ENCODE results near the gene EYA3. TPM values are rescaled to one million over a fixed set of nuclear protein-coding genes. Genes with fewer than 3 reads are reported as not detected.
A peak's percentile ranks its signal among the peaks of the same experiment; 100 is the strongest.

The EYA3 gene
- total RNA-seq, 2 donors from 2014 or later, result 27.0 to 28.9 TPM

- H3K9me3 Mint-ChIP-seq, result no peaks in the 10 kb centered on the region
- H3K27ac Mint-ChIP-seq, result no peak overlapping the region
- H3K4me1 Mint-ChIP-seq (ENCODE audit: low read depth), result peaks cover 27% of the 10 kb centered on the region
- no peak overlapping the region for H3K4me3 Mint-ChIP-seq
- no peaks in the 10 kb centered on the region for H3K27me3 Mint-ChIP-seq (ENCODE audit: low read depth)
- H3K36me3 Mint-ChIP-seq (ENCODE audit: insufficient read depth in 2 of 2), result no peaks in the 10 kb centered on the region
- no peak for ATAC-seq (replicated peaks in 1 of 2)
- DNase-seq, result no peak
Measured at GRCh38 chr1:28074892-28075511, 13.4 kb downstream of the EYA3 start.

GRCh38 chr1:28073867-28074266, 14.5 kb downstream of the EYA3 start:
- ATAC-seq (replicated peaks in 1 of 2) (no peak), DNase-seq (no peak)
- Mint-ChIP-seq H3K27ac (no peak overlapping the region), H3K4me1 (ENCODE audit: low read depth) (peaks cover 31% of the 10 kb centered on the region), H3K27me3 (ENCODE audit: low read depth) (no peaks in the 10 kb centered on the region), H3K4me3 (no peak overlapping the region), H3K36me3 (ENCODE audit: insufficient read depth in 2 of 2) (no peaks in the 10 kb centered on the region), H3K9me3 (no peaks in the 10 kb centered on the region)

- Mint-ChIP-seq H3K27me3 (ENCODE audit: low read depth) (no peaks in the 10 kb centered on the region), H3K4me1 (ENCODE audit: low read depth) (peaks cover 36% of the 10 kb centered on the region), H3K27ac (no peak overlapping the region), H3K9me3 (no peaks in the 10 kb centered on the region), H3K4me3 (no peak overlapping the region), H3K36me3 (ENCODE audit: insufficient read depth in 2 of 2) (no peaks in the 10 kb centered on the region)
- DNase-seq (no peak), ATAC-seq (replicated peaks in 1 of 2) (no peak)
Measured at GRCh38 chr1:28071813-28072212, 16.6 kb downstream of the EYA3 start.

- no peaks in the 10 kb centered on the region for H3K27me3 Mint-ChIP-seq (ENCODE audit: low read depth)
- H3K9me3 Mint-ChIP-seq, result no peaks in the 10 kb centered on the region
- no peak overlapping the region for H3K4me3 Mint-ChIP-seq
- peak overlapping the region; percentile 77 for H3K27ac Mint-ChIP-seq
- H3K36me3 Mint-ChIP-seq (ENCODE audit: insufficient read depth in 2 of 2), result peaks cover 0 to under 1% of the 10 kb centered on the region in 2 donors
- ATAC-seq (replicated peaks in 1 of 2) (no peak), DNase-seq (no peak)
- peaks cover 36% of the 10 kb centered on the region for H3K4me1 Mint-ChIP-seq (ENCODE audit: low read depth)
Measured at GRCh38 chr1:28070725-28071593, 17.5 kb downstream of the EYA3 start.

- no peak overlapping the region for H3K27ac Mint-ChIP-seq
- no peaks in the 10 kb centered on the region for H3K9me3 Mint-ChIP-seq
- H3K4me1 Mint-ChIP-seq (ENCODE audit: low read depth), result peaks cover 49% of the 10 kb centered on the region
- no peaks in the 10 kb centered on the region for H3K27me3 Mint-ChIP-seq (ENCODE audit: low read depth)
- DNase-seq (no peak), ATAC-seq (replicated peaks in 1 of 2) (no peak)
- no peak overlapping the region for H3K4me3 Mint-ChIP-seq
- H3K36me3 Mint-ChIP-seq (ENCODE audit: insufficient read depth in 2 of 2), result peaks cover 0 to 2% of the 10 kb centered on the region in 2 donors
Measured at GRCh38 chr1:28067523-28068090, 20.8 kb downstream of the EYA3 start.

- ATAC-seq (replicated peaks in 1 of 2), result no peak
- DNase-seq, result no peak
- H3K4me3 Mint-ChIP-seq, result no peak overlapping the region
- H3K36me3 Mint-ChIP-seq (ENCODE audit: insufficient read depth in 2 of 2), result peaks cover 0 to 2% of the 10 kb centered on the region in 2 donors
- H3K27ac Mint-ChIP-seq, result peak overlapping the region; percentile 11
- H3K4me1 Mint-ChIP-seq (ENCODE audit: low read depth), result peaks cover 51% of the 10 kb centered on the region
- no peaks in the 10 kb centered on the region for H3K9me3 Mint-ChIP-seq
- H3K27me3 Mint-ChIP-seq (ENCODE audit: low read depth), result no peaks in the 10 kb centered on the region
Measured at GRCh38 chr1:28066393-28067154, 21.8 kb downstream of the EYA3 start.

- H3K36me3 Mint-ChIP-seq (ENCODE audit: insufficient read depth in 2 of 2), result peaks cover 0 to 2% of the 10 kb centered on the region in 2 donors
- H3K4me1 Mint-ChIP-seq (ENCODE audit: low read depth), result peaks cover 63% of the 10 kb centered on the region
- H3K27me3 Mint-ChIP-seq (ENCODE audit: low read depth), result no peaks in the 10 kb centered on the region
- ATAC-seq (replicated peaks in 1 of 2), result no peak
- H3K4me3 Mint-ChIP-seq, result no peak overlapping the region
- no peaks in the 10 kb centered on the region for H3K9me3 Mint-ChIP-seq
- DNase-seq, result no peak
- H3K27ac Mint-ChIP-seq, result no peak overlapping the region
Measured at GRCh38 chr1:28064064-28064463, 24.3 kb downstream of the EYA3 start.

- H3K36me3 Mint-ChIP-seq (ENCODE audit: insufficient read depth in 2 of 2), result peaks cover 0 to 2% of the 10 kb centered on the region in 2 donors
- H3K9me3 Mint-ChIP-seq, result no peaks in the 10 kb centered on the region
- ATAC-seq (replicated peaks in 1 of 2) (peak; percentile 20 to 29), DNase-seq (peak; percentile 14 to 24)
- peak overlapping the region; percentile 49 to 50 for H3K4me3 Mint-ChIP-seq
- H3K27me3 Mint-ChIP-seq (ENCODE audit: low read depth), result no peaks in the 10 kb centered on the region
- peaks cover 76% of the 10 kb centered on the region for H3K4me1 Mint-ChIP-seq (ENCODE audit: low read depth)
- H3K27ac Mint-ChIP-seq, result no peak overlapping the region
Measured at GRCh38 chr1:28062806-28063205, 25.6 kb downstream of the EYA3 start.

- Mint-ChIP-seq H3K4me3 (peak overlapping the region; percentile 50 to 87), H3K27me3 (ENCODE audit: low read depth) (no peaks in the 10 kb centered on the region), H3K27ac (peak overlapping the region; percentile 85), H3K9me3 (no peaks in the 10 kb centered on the region), H3K36me3 (ENCODE audit: insufficient read depth in 2 of 2) (peaks cover 3 to 6% of the 10 kb centered on the region in 2 donors), H3K4me1 (ENCODE audit: low read depth) (peaks cover 79% of the 10 kb centered on the region)
- ATAC-seq (replicated peaks in 1 of 2), result peak; percentile 84 to 87
- no peak for DNase-seq
Measured at GRCh38 chr1:28058971-28059878, 29.2 kb downstream of the EYA3 start.

GRCh38 chr1:28058168-28058567, 30.2 kb downstream of the EYA3 start:
- peak overlapping the region in 1 of 2 donors; percentile 37 for H3K4me3 Mint-ChIP-seq
- peaks cover 70% of the 10 kb centered on the region for H3K4me1 Mint-ChIP-seq (ENCODE audit: low read depth)
- ATAC-seq (replicated peaks in 1 of 2), result no peak

GRCh38 chr1:28056129-28056925, 32.1 kb downstream of the EYA3 start:
- DNase-seq, result peak; percentile 77 to 83
- Mint-ChIP-seq H3K27me3 (ENCODE audit: low read depth) (no peaks in the 10 kb centered on the region), H3K4me3 (peak overlapping the region; percentile 59 to 76), H3K9me3 (no peaks in the 10 kb centered on the region), H3K27ac (peak overlapping the region; percentile 84), H3K36me3 (ENCODE audit: insufficient read depth in 2 of 2) (peaks cover 3 to 6% of the 10 kb centered on the region in 2 donors), H3K4me1 (ENCODE audit: low read depth) (peaks cover 58% of the 10 kb centered on the region)
- ATAC-seq (replicated peaks in 1 of 2), result peak; percentile 92

More at GRCh38 chr1:28058168-28058567, 30.2 kb downstream of the EYA3 start:
- Mint-ChIP-seq H3K27ac (peak overlapping the region; percentile 33), H3K36me3 (ENCODE audit: insufficient read depth in 2 of 2) (peaks cover 3 to 6% of the 10 kb centered on the region in 2 donors), H3K9me3 (no peaks in the 10 kb centered on the region), H3K27me3 (ENCODE audit: low read depth) (no peaks in the 10 kb centered on the region)
- DNase-seq, result no peak
